GM12878 (cell line): ENCODE results near the gene LDLR. TPM values are rescaled to one million over a fixed set of nuclear protein-coding genes. Genes with fewer than 3 reads are reported as not detected.

Experiments
- ATAC-seq: fragments of 200-7000 bp; cut with Tn5 transposase; 3 replicates; pipeline ENCODE4 v1.9.1; 2020; ENCODE audit warnings: mild to moderate bottlenecking, moderate library complexity
- BruUV-seq: library from RNA; stranded (reverse); fragments of 400-500 nt; replicated peaks from 2 replicates; lab custom pipeline; 2021; lab: Mats Ljungman, UMichigan
- CTCF ChIA-PET: fragments of 300-600 bp; sonication (Branson Sonifier 250); formaldehyde crosslinking; extraction: SDS; loops from one replicate; lab custom pipeline; 2021; ENCODE audit warnings: inconsistent platforms; lab: Yijun Ruan, JAX
- POLR2A ChIA-PET: fragments of 350-600 bp; formaldehyde crosslinking; extraction: SDS; loops from one replicate; lab custom pipeline; 2021; ENCODE audit warnings: inconsistent platforms; lab: Charles Lee
- RAD21 ChIA-PET: fragments of 300-600 bp; sonication (Branson Sonifier 250); formaldehyde crosslinking; loops from one replicate; lab custom pipeline; 2023; ENCODE audit warnings: antibody characterized with exemption; ENCODE audit not compliant: unreplicated experiment; lab: Charles Lee
- SMC1A ChIA-PET: fragments of 300-600 bp; sonication (Branson Sonifier 250); formaldehyde crosslinking; loops from one replicate; lab custom pipeline; 2023; ENCODE audit not compliant: unreplicated experiment, uncharacterized antibody; lab: Charles Lee
- DNase-seq: peaks from one replicate; pipeline ENCODE4 v3.0.0-alpha.2; 2011; ENCODE audit warnings: low read depth, low spot score
- FAIRE-seq: peaks from 3 replicates; lab custom pipeline; 2011; peaks lifted over from hg19 to GRCh38; lab: Jason Lieb, UNC
- H2AFZ ChIP-seq: 2 replicates; pipeline ENCODE4 v1.6.0; 2011; ENCODE audit warnings: low read depth, low read length, control low read depth; ENCODE audit not compliant: control insufficient read depth
- H3K27ac ChIP-seq: 2 replicates; pipeline ENCODE4 v1.5.1; 2011; ENCODE audit warnings: control low read depth; ENCODE audit not compliant: control insufficient read depth, insufficient read depth
- H3K27me3 ChIP-seq, 2 experiments: replicated peaks in 1 of 2; 2 replicates each; pipeline versions ENCODE4 v1.6.0 to v1.6.1; 2011; ENCODE audit warnings: low read length in 1 of 2; ENCODE audit not compliant: control insufficient read depth in 2 of 2, insufficient read depth in 2 of 2
- H3K36me3 ChIP-seq, 2 experiments: 2 replicates each; pipeline ENCODE4 v1.5.1; 2011; ENCODE audit warnings: low read length in 1 of 2; ENCODE audit not compliant: control insufficient read depth in 2 of 2, insufficient read depth in 2 of 2
- H3K4me1 ChIP-seq: 2 replicates; pipeline ENCODE4 v1.6.1; 2011; ENCODE audit warnings: mild to moderate bottlenecking, low read length, moderate library complexity, mixed read lengths; ENCODE audit not compliant: control insufficient read depth, insufficient read depth
- H3K4me2 ChIP-seq: 2 replicates; pipeline ENCODE4 v1.6.0; 2011; ENCODE audit warnings: control low read depth; ENCODE audit not compliant: control insufficient read depth, insufficient read depth
- H3K4me3 ChIP-seq: fragments of 200-600 bp; sonication (generic); 2 replicates; pipeline ENCODE4 v1.5.1; 2016
- H3K79me2 ChIP-seq: 2 replicates; pipeline ENCODE4 v1.6.0; 2011; ENCODE audit warnings: low read length; ENCODE audit not compliant: control insufficient read depth, insufficient read depth
- H3K9ac ChIP-seq: 2 replicates; pipeline ENCODE4 v1.8.0; 2011; ENCODE audit warnings: low read length, control low read depth, mixed read lengths; ENCODE audit not compliant: control insufficient read depth, insufficient read depth
- H3K9me3 ChIP-seq: replicated peaks from 3 replicates; pipeline ENCODE4 v1.5.1; 2011; ENCODE audit warnings: mild to moderate bottlenecking, low read length; ENCODE audit not compliant: control insufficient read depth, insufficient read depth
- H4K20me1 ChIP-seq: 2 replicates; pipeline ENCODE4 v1.6.0; 2011; ENCODE audit not compliant: control insufficient read depth, insufficient read depth
- BACH1 ChIP-seq: fragments of 450-650 bp; IDR thresholded peaks from 2 replicates; pipeline ENCODE4 v1.6.1; 2017; ENCODE audit warnings: mild to moderate bottlenecking, borderline replicate concordance
- CBX3 ChIP-seq: fragments of 200-600 bp; sonication (generic); IDR thresholded peaks from 2 replicates; pipeline ENCODE4 v1.6.1; 2016; ENCODE audit warnings: low read depth, borderline replicate concordance
- CREM ChIP-seq: IDR thresholded peaks from 2 replicates; pipeline ENCODE4 v1.6.1; 2014; ENCODE audit warnings: antibody characterized with exemption, low read depth
- GABPA ChIP-seq: IDR thresholded peaks from 2 replicates; pipeline ENCODE4 v1.6.1; 2014; ENCODE audit warnings: antibody characterized with exemption, low read depth, mild to moderate bottlenecking, inconsistent platforms
- HDAC2 ChIP-seq: fragments of 200-600 bp; sonication (generic); IDR thresholded peaks from 2 replicates; pipeline ENCODE4 v1.6.1; 2017
- HDGF ChIP-seq: fragments of 450-650 bp; IDR thresholded peaks from 2 replicates; pipeline ENCODE4 v1.6.1; 2016; ENCODE audit warnings: antibody characterized with exemption
- IKZF1 ChIP-seq: fragments of 450-650 bp; conservative IDR thresholded peaks from 2 replicates; pipeline ENCODE4 v1.6.1; 2017; ENCODE audit warnings: antibody characterized with exemption, mild to moderate bottlenecking
- KDM1A ChIP-seq: fragments of 200-600 bp; sonication (generic); IDR thresholded peaks from 2 replicates; pipeline ENCODE4 v1.6.1; 2016; ENCODE audit warnings: borderline replicate concordance
- KLF5 ChIP-seq: fragments of 450-650 bp; IDR thresholded peaks from 2 replicates; pipeline ENCODE4 v1.6.1; 2014; ENCODE audit warnings: mild to moderate bottlenecking; ENCODE audit not compliant: partially characterized antibody
- RAD21 ChIP-seq: IDR thresholded peaks from 2 replicates; pipeline ENCODE4 v1.6.1; 2011; ENCODE audit warnings: mild to moderate bottlenecking, low read depth, low read length, moderate library complexity; ENCODE audit not compliant: insufficient read depth
- RFX5 ChIP-seq: IDR thresholded peaks from 2 replicates; pipeline ENCODE4 v1.6.1; 2011; ENCODE audit warnings: low read depth, low read length, improper control_type of control experiment
- SUPT20H ChIP-seq: IDR thresholded peaks from 2 replicates; pipeline ENCODE4 v1.6.1; 2011; ENCODE audit warnings: low read depth, mild to moderate bottlenecking, low read length, moderate library complexity, borderline replicate concordance; ENCODE audit not compliant: control insufficient read depth
- SUZ12 ChIP-seq: fragments of 200-600 bp; sonication (generic); IDR thresholded peaks from one replicate; pipeline ENCODE4 v1.6.1; 2018; ENCODE audit warnings: antibody characterized with exemption, mild to moderate bottlenecking; ENCODE audit not compliant: unreplicated experiment
- ZBED1 ChIP-seq: IDR thresholded peaks from 2 replicates; pipeline ENCODE4 v1.6.1; 2016; ENCODE audit warnings: borderline replicate concordance
- WGBS: methylation state at CpG from one replicate; pipeline ENCODE4 v1.1.6; 2016; ENCODE audit warnings: low lambda C conversion rate; ENCODE audit not compliant: insufficient replicate concordance, insufficient coverage; ENCODE audit errors: missing lambda C conversion rate; 5-methylcytosine and 5-hydroxymethylcytosine counted together
- in situ Hi-C: fragments of 300-500 bp; cut with MboI; formaldehyde crosslinking; loops from 9 replicates; pipeline ENCODE4 v1.14.3; 2018; ENCODE audit warnings: mixed read lengths
- intact Hi-C: fragments of 100-400 bp; cut with micrococcal nuclease; formaldehyde crosslinking; loops from one replicate; pipeline ENCODE4 v1.14.2; 2022; ENCODE audit not compliant: unreplicated experiment
- polyA plus RNA-seq, 11 experiments: library from polyadenylated mRNA; depleted of rRNA in 4 of 11; unstranded in 6 of 11; stranded (reverse) in 5 of 11; fragments of >200 nt; fragmentation: Nextera tagmentation in 4 of 11; fragmentation: Illumina TruSeq in 1 of 11; extraction: Ambion mirVana in 4 of 11; extraction: Trizol in 1 of 11; gene quantifications; 1 replicate in 1 of 11; 2 replicates in 10 of 11; pipeline versions ENCODE4 v1.2.1 to v1.2.3, GENCODE V29; 2011 to 2016; ENCODE audit warnings: inconsistent platforms in 2 of 11, missing spikeins in 2 of 11, low read depth in 1 of 11
- total RNA-seq, 4 experiments: library from RNA; depleted of rRNA in 3 of 4; stranded (reverse); fragments of >200 nt in 3 of 4; fragmentation: Illumina TruSeq in 1 of 4; extraction: Trizol in 1 of 4; gene quantifications; 2 replicates each; pipeline versions ENCODE4 v1.2.1 to v1.2.3, GENCODE V29; 2013 to 2021

LDLR gene
- total and polyA plus RNA-seq, 10 of the 15 experiments (the other 5 are each of a cell fraction or from before 2014, with no cell fraction given): 11.3 to 59.2 (median 27.3) TPM

DNA sequence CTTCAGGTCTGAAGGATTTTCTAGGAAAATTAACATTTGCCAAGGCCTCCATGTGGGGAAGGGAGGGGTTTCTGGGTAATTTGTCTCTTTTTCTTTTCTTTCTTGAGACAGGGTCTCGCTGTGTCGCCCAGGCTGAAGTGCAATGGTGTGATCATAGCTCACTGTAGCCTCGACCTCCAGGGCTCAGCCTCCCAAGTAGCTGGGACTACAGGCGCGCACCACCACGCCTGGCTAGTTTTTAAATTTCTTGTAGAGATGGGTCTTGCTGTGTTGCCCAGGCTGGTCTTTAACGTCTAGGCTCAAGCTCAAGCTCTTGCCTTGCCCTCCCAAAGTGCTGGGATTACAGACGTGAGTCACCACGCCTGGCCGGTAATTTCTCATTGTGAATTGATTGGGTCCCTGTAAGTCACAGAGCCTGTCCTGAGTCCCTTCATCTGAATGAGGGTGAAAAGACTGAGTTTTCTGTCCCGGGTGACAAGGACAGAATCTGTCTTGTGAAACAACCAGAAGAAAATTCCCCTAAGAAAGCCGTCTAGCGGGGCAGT lies 76.3 kb downstream of the LDLR start:
- SMC1A ChIA-PET: interaction anchor here (0.5 to 1.6 kb wide), 2 partner anchors 9 to 1326 kb away, joined by 3 read pairs; no protein-coding TSS in a partner anchor
- Histone ChIP-seq H3K79me2 (no peaks in the 10 kb centered on the region), H3K4me3 (no peak overlapping the region), H4K20me1 (no peaks in the 10 kb centered on the region), H3K4me2 (no peak overlapping the region), H3K4me1 (no peaks in the 10 kb centered on the region), H3K36me3 (peaks cover 0 to 2% of the 10 kb centered on the region in 2 experiments; a peak in 2 of 4 replicates), H3K27me3 (no peaks in the 10 kb centered on the region), H3K27ac (no peak overlapping the region), H3K9ac (no peak overlapping the region), H3K9me3 (no peaks in the 10 kb centered on the region), H2AFZ (no peak overlapping the region)
- TF ChIP-seq GABPA (no peak), RAD21 (no peak), HDGF (no peak), BACH1 (no peak), KLF5 (no peak), HDAC2 (no peak), ZBED1 (no peak), RFX5 (no peak), CREM (no peak), IKZF1 (no peak), SUPT20H (no peak), CBX3 (no peak), SUZ12 (no peak), KDM1A (no peak)
- FAIRE-seq (no peak), DNase-seq (no peak), ATAC-seq (no peak)
- in situ Hi-C loops (no loop called here), intact Hi-C loops (no loop called here)
- BruUV-seq: no TSS peak
- POLR2A ChIA-PET: no interaction called here
- CTCF ChIA-PET: no interaction called here
- WGBS: 67% methylated on average over 13 of the region's 13 CpGs
- RAD21 ChIA-PET: no interaction called here
